Calu3 (cell line): ENCODE data around the gene FOXI1. TPM values are rescaled to one million over a fixed set of nuclear protein-coding genes. Genes with fewer than 3 reads are reported as not detected.

Experiments
- BruUV-seq: library from RNA; stranded (reverse); fragments of 400-500 nt; replicated peaks from 2 replicates; lab custom pipeline; 2021; lab: Mats Ljungman, UMichigan
- CTCF ChIA-PET: fragments of 300-600 bp; sonication (Branson Sonifier 250); formaldehyde crosslinking; loops from one replicate; lab custom pipeline; 2022; ENCODE audit warnings: antibody characterized with exemption; lab: Charles Lee
- DNase-seq: peaks from one replicate; pipeline ENCODE4 v3.0.0; 2022
- H3K27ac Mint-ChIP-seq: one replicate; pipeline ENCODE4 v1.8.0; 2022; ENCODE audit warnings: mixed read lengths; ENCODE audit not compliant: unreplicated experiment
- H3K27me3 Mint-ChIP-seq: one replicate; pipeline ENCODE4 v1.8.0; 2022; ENCODE audit warnings: mixed read lengths; ENCODE audit not compliant: unreplicated experiment
- H3K36me3 Mint-ChIP-seq: one replicate; pipeline ENCODE4 v1.8.0; 2022; ENCODE audit warnings: mild to moderate bottlenecking, moderate library complexity, mixed read lengths; ENCODE audit not compliant: insufficient read depth, unreplicated experiment
- H3K4me1 Mint-ChIP-seq: one replicate; pipeline ENCODE4 v1.8.0; 2022; ENCODE audit warnings: mild to moderate bottlenecking, low read depth, mixed read lengths; ENCODE audit not compliant: unreplicated experiment
- H3K4me3 Mint-ChIP-seq: one replicate; pipeline ENCODE4 v1.8.0; 2022; ENCODE audit warnings: mild to moderate bottlenecking, low read depth, moderate library complexity, mixed read lengths; ENCODE audit not compliant: unreplicated experiment
- H3K9me3 Mint-ChIP-seq: one replicate; pipeline ENCODE4 v1.8.0; 2022; ENCODE audit warnings: low read depth, mixed read lengths; ENCODE audit not compliant: unreplicated experiment
- CTCF ChIP-seq: fragments of 200-600 bp; IDR thresholded peaks from one replicate; pipeline ENCODE4 v1.8.0; 2022; ENCODE audit warnings: antibody characterized with exemption; ENCODE audit not compliant: unreplicated experiment
- intact Hi-C: fragments of 100-400 bp; cut with micrococcal nuclease; formaldehyde crosslinking; loops from one replicate; pipeline ENCODE4 v1.10.0; 2022; ENCODE audit not compliant: unreplicated experiment
- total RNA-seq: library from RNA; stranded (reverse); gene quantifications from 2 replicates; pipeline ENCODE4 v1.2.3, GENCODE V29; 2022

Gene FOXI1
- total RNA-seq, 1 experiment from 2014 or later = not detected

DNA sequence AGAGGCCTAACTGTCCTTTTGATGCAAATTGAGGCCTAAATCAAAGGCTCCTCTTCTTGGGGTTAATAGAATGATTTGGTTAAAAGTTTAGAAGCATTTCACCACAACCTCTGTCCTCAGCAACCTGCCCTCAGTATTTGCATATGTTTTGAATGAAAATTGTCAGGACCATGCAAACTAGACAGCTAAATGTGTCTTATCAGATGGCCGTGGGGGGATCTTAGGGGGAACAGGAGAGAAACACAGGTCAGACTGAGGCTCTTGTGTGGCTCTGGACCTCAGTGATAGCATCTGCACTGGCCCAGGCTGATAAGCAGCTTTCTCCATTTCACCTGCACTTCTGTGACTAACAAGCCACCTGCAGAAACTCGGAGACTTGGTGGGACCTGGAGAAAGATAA lies 49.0 kb downstream of the FOXI1 start:
- intact Hi-C loops = no loop called here
- H3K4me1 Mint-ChIP-seq = peaks cover 51% of the 10 kb centered on the region
- no peak overlapping the region for H3K4me3 Mint-ChIP-seq
- DNase-seq = no peak
- no peak overlapping the region for H3K27ac Mint-ChIP-seq
- H3K9me3 Mint-ChIP-seq = no peaks in the 10 kb centered on the region
- CTCF ChIA-PET = no interaction called here
- TF ChIP-seq CTCF = no peak
- BruUV-seq = no TSS peak
- H3K27me3 Mint-ChIP-seq = no peaks in the 10 kb centered on the region
- H3K36me3 Mint-ChIP-seq = no peaks in the 10 kb centered on the region

- CTCF ChIA-PET = interaction anchor here (0.7 kb wide), 1 partner anchor 15 kb away, joined by 3 read pairs; no protein-coding TSS in a partner anchor
- no peak for DNase-seq
Observed at GRCh38 chr5:170155771-170156170, 50.1 kb downstream of the FOXI1 start.

DNA sequence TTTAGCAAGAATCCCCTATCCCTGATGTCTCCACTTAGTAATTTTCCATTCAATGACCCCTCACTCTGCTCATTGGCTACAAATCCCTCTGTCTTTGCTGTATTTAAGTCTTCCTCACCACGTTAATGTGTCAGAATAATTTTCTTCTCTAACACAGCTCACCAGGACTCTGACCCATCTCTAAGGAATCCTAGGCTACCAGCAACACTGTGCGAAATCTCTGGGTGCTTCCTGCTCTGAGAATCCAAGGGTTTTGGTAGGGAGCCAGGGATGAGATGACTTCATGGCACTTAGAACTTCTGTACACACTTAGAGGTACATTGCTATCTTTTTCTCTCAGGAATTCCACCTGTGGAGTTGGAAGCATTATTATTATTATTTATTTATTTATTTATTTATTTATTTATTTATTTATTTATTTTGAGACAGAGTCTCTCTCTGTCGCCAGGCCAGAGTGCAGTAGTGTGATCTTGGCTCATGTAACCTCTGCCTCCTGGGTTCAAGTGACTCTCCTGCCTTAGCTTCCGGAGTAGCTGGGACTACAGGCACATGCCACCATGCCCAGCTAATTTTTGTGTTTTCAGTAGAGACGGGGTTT lies 53.5 kb downstream of the FOXI1 start:
- CTCF ChIA-PET = no interaction called here
- H3K36me3 Mint-ChIP-seq = no peaks in the 10 kb centered on the region
- peaks cover 17% of the 10 kb centered on the region for H3K4me1 Mint-ChIP-seq
- no peak overlapping the region for H3K27ac Mint-ChIP-seq
- H3K4me3 Mint-ChIP-seq = no peak overlapping the region
- no peak for DNase-seq
- TF ChIP-seq CTCF = no peak
- H3K27me3 Mint-ChIP-seq = no peaks in the 10 kb centered on the region
- no peaks in the 10 kb centered on the region for H3K9me3 Mint-ChIP-seq
- no TSS peak for BruUV-seq
- intact Hi-C loops = no loop called here

More at GRCh38 chr5:170155771-170156170, 50.1 kb downstream of the FOXI1 start:
- no peak overlapping the region for H3K27ac Mint-ChIP-seq
- no TSS peak for BruUV-seq
- H3K4me1 Mint-ChIP-seq = peaks cover 50% of the 10 kb centered on the region
- H3K9me3 Mint-ChIP-seq = no peaks in the 10 kb centered on the region
- H3K27me3 Mint-ChIP-seq = no peaks in the 10 kb centered on the region
- no peak for TF ChIP-seq CTCF
- H3K4me3 Mint-ChIP-seq = no peak overlapping the region
- no peaks in the 10 kb centered on the region for H3K36me3 Mint-ChIP-seq
- intact Hi-C loops = no loop called here

Other genes starting within 250 kb of the FOXI1 start
- not detected in 2 replicates for gene INSYN2B, start 125.4 kb upstream of the FOXI1 start, total RNA-seq
- gene C5orf58, start 127.1 kb downstream of the FOXI1 start, total RNA-seq = not detected in 2 replicates
- gene LCP2, start 191.9 kb downstream of the FOXI1 start, total RNA-seq = not detected in 2 replicates